ENCODE measurements around the gene AXDND1. TPM values are rescaled to one million over a fixed set of nuclear protein-coding genes. Genes with fewer than 3 reads are reported as not detected.

Gene AXDND1
- total and polyA plus RNA-seq, 2 of the 8 experiments (the other 6 are each of a cell fraction or from before 2014, with no cell fraction given), result 0.61 TPM; not detected in 1

- Histone ChIP-seq H3K23ac (ENCODE audit: insufficient read length) (no peak overlapping the region), H4K91ac (replicated peaks; ENCODE audit: insufficient read length, low read length) (peak overlapping the region; percentile 29), H3K56ac (replicated peaks; ENCODE audit: insufficient read length, low read depth, low read length) (no peak overlapping the region), H2BK20ac (ENCODE audit: low read length) (no peak overlapping the region), H3K27me3 (replicated peaks in 1 of 4; ENCODE audit: control insufficient read depth in 3 of 4, extremely low read depth in 1 of 4, insufficient read depth in 3 of 4, low read length in 3 of 4) (no peaks in the 10 kb centered on the region), H3K4me1 (replicated peaks in 1 of 4; ENCODE audit: control insufficient read depth in 3 of 4, insufficient read depth in 4 of 4, low read length in 3 of 4) (peaks cover 0 to 9% (median 6%) of the 10 kb centered on the region in 4 experiments; a peak in 6 of 7 replicates), H4K20me1 (replicated peaks in 1 of 2; ENCODE audit: control insufficient read depth in 1 of 2, insufficient read depth in 2 of 2, low read length in 2 of 2) (no peaks in the 10 kb centered on the region), H2BK15ac (ENCODE audit: low read length) (no peak overlapping the region), H2AK5ac (ENCODE audit: low read depth, low read length) (no peak overlapping the region), H2BK120ac (replicated peaks; ENCODE audit: low read depth, low read length) (peak overlapping the region; percentile 10), H2AFZ (ENCODE audit: low read length) (no peak overlapping the region), H3K79me1 (ENCODE audit: low read depth, low read length) (no peaks in the 10 kb centered on the region), H3K79me2 (ENCODE audit: control insufficient read depth in 1 of 2, insufficient read depth in 2 of 2, low read length in 2 of 2) (no peaks in the 10 kb centered on the region), H2BK12ac (ENCODE audit: low read depth, low read length) (no peak overlapping the region), H3K36me3 (ENCODE audit: control insufficient read depth in 2 of 4, insufficient read depth in 4 of 4, low read length in 3 of 4) (no peaks in the 10 kb centered on the region), H2BK5ac (ENCODE audit: low read depth, low read length) (peak overlapping the region; percentile 89; the same call in 1 of the 2 replicates), H3K14ac (ENCODE audit: insufficient read length) (no peak overlapping the region), H4K5ac (ENCODE audit: insufficient read length, low read depth, low read length) (no peak overlapping the region), H3K9ac (replicated peaks in 1 of 4; ENCODE audit: extremely low read depth in 1 of 4, low read depth in 3 of 4, low read length in 3 of 4) (no peak overlapping the region), H3K4ac (replicated peaks; ENCODE audit: insufficient read length, low read depth, low read length) (no peak overlapping the region), H3K27ac (ENCODE audit: low read depth, low read length) (no peak overlapping the region), H3K18ac (ENCODE audit: extremely low read depth, low read length) (no peak overlapping the region; the same call in 1 of the 2 replicates), H3K4me2 (ENCODE audit: insufficient read depth in 1 of 2, low read depth in 2 of 2, low read length in 2 of 2) (peak overlapping the region in 1 of 2 experiments; percentile 4; a peak in 1 of 4 replicates), H4K8ac (ENCODE audit: extremely low read depth, insufficient read depth, low read length) (no peak overlapping the region), H3K4me3 (ENCODE audit: extremely low read depth in 1 of 4, insufficient read depth in 2 of 4, low read depth in 3 of 4, low read length in 4 of 4) (peak overlapping the region in 1 of 4 experiments; percentile 38; a peak in 1 of 8 replicates), H3K23me2 (ENCODE audit: low read depth, low read length) (peaks cover 1% of the 10 kb centered on the region; the same call in 1 of the 2 replicates), H3K9me3 (ENCODE audit: insufficient read depth in 2 of 2, low read depth in 1 of 2, low read length in 1 of 2) (no peaks in the 10 kb centered on the region)
- WGBS, 2 experiments (ENCODE audit: extremely low coverage in 1 of 2, insufficient coverage in 1 of 2, insufficient read length in 1 of 2, insufficient replicate concordance in 2 of 2, low coverage in 1 of 2, low lambda C conversion rate in 2 of 2, missing lambda C conversion rate in 1 of 2), result 43% methylated on average over 8 of the region's 8 CpGs; no CpG with 5 or more reads in 1 of the 2 experiments
- CTCF ChIA-PET (ENCODE audit: partially characterized antibody), result interaction anchor here (1.1 to 1.6 kb wide), 2 partner anchors 11 to 55 kb away, joined by 3 to 6 read pairs; no protein-coding TSS in a partner anchor
- peak; percentile 95 for FAIRE-seq
- peak in 1 of 2 experiments; percentile 47 for DNase-seq (ENCODE audit: low read depth in 1 of 2, low spot score in 2 of 2)
- POLR2A ChIA-PET (ENCODE audit: partially characterized antibody), result no interaction called here
- TF ChIP-seq JUND (IDR thresholded peaks at IDR 0.05; ENCODE audit: low read length) (no peak), YY1 (IDR thresholded peaks at IDR 0.05; ENCODE audit: low read depth, low read length) (peak; percentile 63; the same call in 1 of the 2 replicates), TBP (IDR thresholded peaks at IDR 0.05; ENCODE audit: low read depth, low read length) (no peak), NANOG (IDR thresholded peaks at IDR 0.05; ENCODE audit: insufficient read depth, low read depth, low read length, poor library complexity, severe bottlenecking) (peak; percentile 94), RBBP5 (IDR thresholded peaks at IDR 0.05; ENCODE audit: borderline replicate concordance, low read depth, low read length) (no peak), TCF12 (IDR thresholded peaks at IDR 0.05; ENCODE audit: low read depth, low read length) (no peak), HDAC2 (IDR thresholded peaks at IDR 0.05; ENCODE audit: borderline replicate concordance in 1 of 2, low read depth in 2 of 2, low read length in 2 of 2) (0 out of 4 replicates have a peak, but pooled peaks of 1 of the 2 experiments have one; percentile 60), RFX5 (IDR thresholded peaks at IDR 0.05; ENCODE audit: borderline replicate concordance, low read depth, low read length) (no peak), SP1 (IDR thresholded peaks at IDR 0.05; ENCODE audit: low read depth, low read length) (peak; percentile 29; the same call in 1 of the 2 replicates), ZNF274 (IDR thresholded peaks at IDR 0.05; ENCODE audit: borderline replicate concordance, extremely low read depth, low read length) (no peak)
Measured at GRCh38 chr1:179529482-179530195, 163.9 kb downstream of the AXDND1 start.
